ENCODE results near the gene SLC38A10. TPM values are rescaled to one million over a fixed set of nuclear protein-coding genes. Genes with fewer than 3 reads are reported as not detected.

Gene SLC38A10
- total and polyA plus RNA-seq, 10 of the 15 experiments (the other 5 are each of a cell fraction or from before 2014, with no cell fraction given): 0.52 to 67.9 (median 22.1) TPM

DNA sequence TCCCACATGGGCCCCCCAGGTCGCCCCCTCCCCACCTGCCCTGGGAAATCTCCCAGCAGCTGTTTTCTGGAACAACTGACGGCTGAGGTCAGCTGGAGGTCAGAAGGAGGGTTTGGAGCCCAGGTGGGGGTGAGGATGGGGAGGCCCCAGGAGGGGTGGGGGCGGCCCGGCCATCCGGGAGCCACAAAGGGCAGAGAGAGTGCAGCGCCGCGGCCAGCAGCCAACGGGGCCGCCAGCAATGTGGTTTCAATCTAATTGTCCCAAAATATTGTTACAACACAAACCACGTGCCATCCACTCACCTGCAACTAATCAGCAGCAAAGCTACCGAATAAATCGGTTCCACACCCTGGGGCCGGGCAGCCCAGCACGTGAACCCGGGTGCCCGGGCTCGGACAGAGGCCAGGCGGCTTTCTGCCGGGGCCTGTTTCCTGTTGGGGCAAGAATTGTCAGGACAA is 28.3 kb upstream of the SLC38A10 start:
- no peak for TF ChIP-seq ZNF384 (IDR thresholded peaks at IDR 0.05; ENCODE audit: borderline replicate concordance, low read depth, low read length)
- no peak for TF ChIP-seq DPF2 (IDR thresholded peaks at IDR 0.05)
- TF ChIP-seq POLR2A (IDR thresholded peaks at IDR 0.05; ENCODE audit: low read depth, low read length): no peak
- no peak for TF ChIP-seq WRNIP1 (IDR thresholded peaks at IDR 0.05; ENCODE audit: borderline replicate concordance, low read depth, low read length)
- TF ChIP-seq, protein P1, sequence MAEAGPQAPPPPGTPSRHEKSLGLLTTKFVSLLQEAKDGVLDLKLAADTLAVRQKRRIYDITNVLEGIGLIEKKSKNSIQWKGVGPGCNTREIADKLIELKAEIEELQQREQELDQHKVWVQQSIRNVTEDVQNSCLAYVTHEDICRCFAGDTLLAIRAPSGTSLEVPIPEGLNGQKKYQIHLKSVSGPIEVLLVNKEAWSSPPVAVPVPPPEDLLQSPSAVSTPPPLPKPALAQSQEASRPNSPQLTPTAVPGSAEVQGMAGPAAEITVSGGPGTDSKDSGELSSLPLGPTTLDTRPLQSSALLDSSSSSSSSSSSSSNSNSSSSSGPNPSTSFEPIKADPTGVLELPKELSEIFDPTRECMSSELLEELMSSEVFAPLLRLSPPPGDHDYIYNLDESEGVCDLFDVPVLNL (IDR thresholded peaks at IDR 0.05; ENCODE audit: low read depth, low read length): no peak
- TF ChIP-seq FOXK2 (IDR thresholded peaks at IDR 0.05): no peak
- TF ChIP-seq, protein P2, sequence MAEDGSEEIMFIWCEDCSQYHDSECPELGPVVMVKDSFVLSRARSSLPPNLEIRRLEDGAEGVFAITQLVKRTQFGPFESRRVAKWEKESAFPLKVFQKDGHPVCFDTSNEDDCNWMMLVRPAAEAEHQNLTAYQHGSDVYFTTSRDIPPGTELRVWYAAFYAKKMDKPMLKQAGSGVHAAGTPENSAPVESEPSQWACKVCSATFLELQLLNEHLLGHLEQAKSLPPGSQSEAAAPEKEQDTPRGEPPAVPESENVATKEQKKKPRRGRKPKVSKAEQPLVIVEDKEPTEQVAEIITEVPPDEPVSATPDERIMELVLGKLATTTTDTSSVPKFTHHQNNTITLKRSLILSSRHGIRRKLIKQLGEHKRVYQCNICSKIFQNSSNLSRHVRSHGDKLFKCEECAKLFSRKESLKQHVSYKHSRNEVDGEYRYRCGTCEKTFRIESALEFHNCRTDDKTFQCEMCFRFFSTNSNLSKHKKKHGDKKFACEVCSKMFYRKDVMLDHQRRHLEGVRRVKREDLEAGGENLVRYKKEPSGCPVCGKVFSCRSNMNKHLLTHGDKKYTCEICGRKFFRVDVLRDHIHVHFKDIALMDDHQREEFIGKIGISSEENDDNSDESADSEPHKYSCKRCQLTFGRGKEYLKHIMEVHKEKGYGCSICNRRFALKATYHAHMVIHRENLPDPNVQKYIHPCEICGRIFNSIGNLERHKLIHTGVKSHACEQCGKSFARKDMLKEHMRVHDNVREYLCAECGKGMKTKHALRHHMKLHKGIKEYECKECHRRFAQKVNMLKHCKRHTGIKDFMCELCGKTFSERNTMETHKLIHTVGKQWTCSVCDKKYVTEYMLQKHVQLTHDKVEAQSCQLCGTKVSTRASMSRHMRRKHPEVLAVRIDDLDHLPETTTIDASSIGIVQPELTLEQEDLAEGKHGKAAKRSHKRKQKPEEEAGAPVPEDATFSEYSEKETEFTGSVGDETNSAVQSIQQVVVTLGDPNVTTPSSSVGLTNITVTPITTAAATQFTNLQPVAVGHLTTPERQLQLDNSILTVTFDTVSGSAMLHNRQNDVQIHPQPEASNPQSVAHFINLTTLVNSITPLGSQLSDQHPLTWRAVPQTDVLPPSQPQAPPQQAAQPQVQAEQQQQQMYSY (CRISPR knock-in tag; IDR thresholded peaks at IDR 0.05): no peak
- no peak overlapping the region for H2AFZ ChIP-seq (ENCODE audit: control insufficient read depth, low read depth, low read length)
- ChIA-PET SMC1A (ENCODE audit: uncharacterized antibody, unreplicated experiment) (interaction anchor here (0.6 kb wide), 1 partner anchor 77 kb away, joined by 3 read pairs; no protein-coding TSS in a partner anchor), RAD21 (ENCODE audit: unreplicated experiment) (interaction anchor here (1.1 kb wide), 1 partner anchor 32 kb away, joined by 5 read pairs; no protein-coding TSS in a partner anchor), CTCF (interaction anchor here (0.6 to 1.7 kb wide), 3 partner anchors 13 to 32 kb away, joined by 3 to 5 read pairs (median 3); partner anchors contain the start of gene SLC38A10), POLR2A (no interaction called here)
- BruUV-seq (replicated peaks): no TSS peak
- no peak for FAIRE-seq
- H3K4me3 ChIP-seq: no peak overlapping the region
- no peaks in the 10 kb centered on the region; a peak in 2 of 4 replicates for H3K27me3 ChIP-seq (replicated peaks in 1 of 2; ENCODE audit: control insufficient read depth in 2 of 2, insufficient read depth in 2 of 2, low read length in 1 of 2)
- no peak for DNase-seq (ENCODE audit: low read depth, low spot score)
- peaks cover 4% of the 10 kb centered on the region for H4K20me1 ChIP-seq (ENCODE audit: control insufficient read depth, insufficient read depth)
- H3K79me2 ChIP-seq (ENCODE audit: control insufficient read depth, insufficient read depth, low read length): no peaks in the 10 kb centered on the region
- no peak overlapping the region for H3K4me2 ChIP-seq (ENCODE audit: control insufficient read depth, insufficient read depth)
- in situ Hi-C loops (cut with MboI): no loop called here
- H3K4me1 ChIP-seq (ENCODE audit: control insufficient read depth, insufficient read depth, low read length): no peaks in the 10 kb centered on the region
- H3K9ac ChIP-seq (ENCODE audit: control insufficient read depth, insufficient read depth, low read length): no peak overlapping the region
- ATAC-seq: no peak
- 46% methylated on average over 20 of the region's 20 CpGs for WGBS (ENCODE audit: insufficient coverage, insufficient replicate concordance, low lambda C conversion rate, missing lambda C conversion rate)
- H3K36me3 ChIP-seq (ENCODE audit: control insufficient read depth in 2 of 2, insufficient read depth in 2 of 2, low read length in 1 of 2): no peaks in the 10 kb centered on the region
- H3K9me3 ChIP-seq (replicated peaks; ENCODE audit: control insufficient read depth, insufficient read depth, low read length): no peaks in the 10 kb centered on the region
- intact Hi-C loops (cut with micrococcal nuclease; ENCODE audit: unreplicated experiment): no loop called here
- no peak overlapping the region for H3K27ac ChIP-seq (ENCODE audit: control insufficient read depth, insufficient read depth)
